Smooth muscle cell (in vitro differentiated cells): ENCODE data around the gene ANKRD22. TPM values are rescaled to one million over a fixed set of nuclear protein-coding genes. Genes with fewer than 3 reads are reported as not detected.

Experiments
- DNase-seq: peaks from one replicate; lab custom pipeline; 2025; ENCODE audit not compliant: unreplicated experiment; lab: John Stamatoyannopoulos, UW
- H2AFZ ChIP-seq: fragments of 200-600 bp; sonication (generic); 2 replicates; pipeline ENCODE4 v1.6.0; 2016; ENCODE audit warnings: antibody characterized with exemption, low read depth, mild to moderate bottlenecking
- H3F3A ChIP-seq: fragments of 200-600 bp; sonication (generic); 2 replicates; pipeline ENCODE4 v1.6.0; 2017; ENCODE audit warnings: antibody characterized with exemption, low read depth
- H3K27ac ChIP-seq: fragments of 200-600 bp; sonication (generic); 2 replicates; pipeline ENCODE4 v1.5.1; 2016; ENCODE audit warnings: low read depth, mild to moderate bottlenecking
- H3K27me3 ChIP-seq: fragments of 200-600 bp; sonication (generic); 2 replicates; pipeline ENCODE4 v1.6.1; 2016; ENCODE audit warnings: low read depth, mild to moderate bottlenecking
- H3K36me3 ChIP-seq: fragments of 200-600 bp; sonication (generic); 2 replicates; pipeline ENCODE4 v1.5.1; 2016; ENCODE audit warnings: low read depth
- H3K4me1 ChIP-seq: fragments of 200-600 bp; sonication (generic); 2 replicates; pipeline ENCODE4 v1.5.1; 2016; ENCODE audit warnings: low read depth
- H3K4me2 ChIP-seq: fragments of 200-600 bp; sonication (generic); 2 replicates; pipeline ENCODE4 v1.6.0; 2016; ENCODE audit warnings: mild to moderate bottlenecking
- H3K4me3 ChIP-seq: fragments of 200-600 bp; sonication (generic); 2 replicates; pipeline ENCODE4 v1.5.1; 2016; ENCODE audit warnings: mild to moderate bottlenecking
- H3K79me2 ChIP-seq: fragments of 200-600 bp; sonication (generic); 2 replicates; pipeline ENCODE4 v1.6.0; 2016; ENCODE audit warnings: low read depth, mild to moderate bottlenecking
- H3K9ac ChIP-seq: fragments of 200-600 bp; sonication (generic); 2 replicates; pipeline ENCODE4 v1.6.0; 2016; ENCODE audit warnings: low read depth
- H3K9me3 ChIP-seq: fragments of 200-600 bp; sonication (generic); replicated peaks from 2 replicates; pipeline ENCODE4 v1.5.1; 2016; ENCODE audit warnings: low read depth
- H4K20me1 ChIP-seq: fragments of 200-600 bp; sonication (generic); 2 replicates; pipeline ENCODE4 v1.6.0; 2016; ENCODE audit warnings: low read depth
- WGBS: methylation state at CpG from one replicate; pipeline ENCODE4 v1.1.7; 2016; ENCODE audit warnings: low lambda C conversion rate; 5-methylcytosine and 5-hydroxymethylcytosine counted together
- polyA plus RNA-seq: library from polyadenylated mRNA; unstranded; fragments of >200 nt; fragmentation: Nextera tagmentation; extraction: Ambion mirVana; gene quantifications from 2 replicates; pipeline ENCODE4 v1.2.1, GENCODE V29; 2016
- total RNA-seq: library from RNA; depleted of rRNA; stranded (reverse); fragments of >200 nt; gene quantifications from 2 replicates; pipeline ENCODE4 v1.2.3, GENCODE V29; 2014
- TF ChIP-seq, protein P1 (sequence below): fragments of 200-600 bp; sonication (generic); IDR thresholded peaks from 2 replicates; pipeline ENCODE4 v1.5.1; 2017; ENCODE audit warnings: borderline replicate concordance, mild to moderate bottlenecking, antibody characterized with exemption; ENCODE audit not compliant: insufficient read depth, poor library complexity, severe bottlenecking

ANKRD22 gene
- total RNA-seq (3.4 and 6.9 TPM in 2 replicates), polyA plus RNA-seq (1.9 and 2.3 TPM in 2 replicates)

GRCh38 chr10:88851706-88852105, at the start of gene ANKRD22:
TSS of gene ANKRD22 (minus strand) at chr10:88851844. CDS start at chr10:88851607, 237 bp downstream.
- no peaks in the 10 kb centered on the region for H3K79me2 ChIP-seq
- H3K4me2 ChIP-seq: peak within 1 kb of the TSS; percentile 15
- peak within 1 kb of the TSS; percentile 28 for H3K4me3 ChIP-seq
- peak within 1 kb of the TSS; percentile 7 for H2AFZ ChIP-seq
- no peak for DNase-seq
- H3K36me3 ChIP-seq: no peaks in the 10 kb centered on the region
- H4K20me1 ChIP-seq: no peaks in the 10 kb centered on the region
- H3K4me1 ChIP-seq: no peaks in the 10 kb centered on the region
- H3K9ac ChIP-seq: peak within 1 kb of the TSS; percentile 38
- peaks cover 4% of the 10 kb centered on the region for H3K27me3 ChIP-seq
- 37% methylated on average over 5 of the region's 5 CpGs for WGBS
- no peaks in the 10 kb centered on the region for H3F3A ChIP-seq
- peak within 1 kb of the TSS; percentile 71 for H3K27ac ChIP-seq
- TF ChIP-seq, protein P1, sequence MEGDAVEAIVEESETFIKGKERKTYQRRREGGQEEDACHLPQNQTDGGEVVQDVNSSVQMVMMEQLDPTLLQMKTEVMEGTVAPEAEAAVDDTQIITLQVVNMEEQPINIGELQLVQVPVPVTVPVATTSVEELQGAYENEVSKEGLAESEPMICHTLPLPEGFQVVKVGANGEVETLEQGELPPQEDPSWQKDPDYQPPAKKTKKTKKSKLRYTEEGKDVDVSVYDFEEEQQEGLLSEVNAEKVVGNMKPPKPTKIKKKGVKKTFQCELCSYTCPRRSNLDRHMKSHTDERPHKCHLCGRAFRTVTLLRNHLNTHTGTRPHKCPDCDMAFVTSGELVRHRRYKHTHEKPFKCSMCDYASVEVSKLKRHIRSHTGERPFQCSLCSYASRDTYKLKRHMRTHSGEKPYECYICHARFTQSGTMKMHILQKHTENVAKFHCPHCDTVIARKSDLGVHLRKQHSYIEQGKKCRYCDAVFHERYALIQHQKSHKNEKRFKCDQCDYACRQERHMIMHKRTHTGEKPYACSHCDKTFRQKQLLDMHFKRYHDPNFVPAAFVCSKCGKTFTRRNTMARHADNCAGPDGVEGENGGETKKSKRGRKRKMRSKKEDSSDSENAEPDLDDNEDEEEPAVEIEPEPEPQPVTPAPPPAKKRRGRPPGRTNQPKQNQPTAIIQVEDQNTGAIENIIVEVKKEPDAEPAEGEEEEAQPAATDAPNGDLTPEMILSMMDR: no peak
- no peaks in the 10 kb centered on the region for H3K9me3 ChIP-seq

DNA sequence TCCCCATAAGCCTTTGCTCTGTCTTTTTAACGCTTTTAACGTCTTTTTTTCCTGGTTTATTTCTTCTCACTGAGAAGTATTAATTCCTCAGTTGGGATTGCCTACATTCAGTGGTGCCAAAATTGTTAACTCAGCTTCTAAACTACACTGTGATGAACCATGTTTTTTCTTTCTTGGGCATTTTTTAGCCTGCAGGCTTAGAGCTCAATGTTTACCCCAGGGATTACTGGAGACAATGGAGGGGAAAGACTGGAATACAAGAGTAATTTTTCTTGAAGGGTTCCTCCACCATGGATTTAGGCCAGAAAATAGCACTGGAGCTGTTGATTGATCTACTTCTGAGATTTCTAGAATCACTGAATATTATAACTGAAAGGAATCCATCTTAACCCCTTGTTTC, 48.2 kb upstream of the ANKRD22 start:
- no peaks in the 10 kb centered on the region for H3K4me1 ChIP-seq

DNA sequence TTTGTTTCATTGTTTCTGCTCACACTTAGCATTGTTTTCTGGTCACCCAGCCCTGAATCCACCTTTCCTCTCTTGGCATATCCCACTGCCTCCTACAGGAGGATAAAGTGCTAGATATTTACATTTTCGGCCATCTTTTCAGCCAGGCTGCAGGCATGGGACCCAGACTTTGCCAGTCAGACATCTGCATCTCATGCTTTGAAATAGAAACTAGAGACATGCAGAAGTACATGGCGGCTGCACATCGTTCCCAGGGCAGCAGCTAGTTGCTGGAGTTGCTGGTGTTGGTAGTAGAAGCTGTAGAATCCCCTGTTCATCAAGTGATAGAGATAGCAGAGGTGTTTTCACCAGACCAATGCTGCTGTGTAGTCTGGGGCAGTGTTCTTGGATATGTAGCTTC, 47.1 kb upstream of the ANKRD22 start:
- Histone ChIP-seq H3K79me2 (no peaks in the 10 kb centered on the region), H3K4me1 (no peaks in the 10 kb centered on the region), H3K9me3 (no peaks in the 10 kb centered on the region), H3K36me3 (no peaks in the 10 kb centered on the region), H3K9ac (no peak overlapping the region), H3K27me3 (peaks cover 13% of the 10 kb centered on the region), H2AFZ (no peak overlapping the region), H3K4me3 (no peak overlapping the region), H3K4me2 (no peak overlapping the region), H4K20me1 (no peaks in the 10 kb centered on the region), H3F3A (no peaks in the 10 kb centered on the region), H3K27ac (no peak overlapping the region)
- no peak for DNase-seq
- 94% methylated on average over 3 of the region's 3 CpGs for WGBS
- TF ChIP-seq, protein P1: no peak

More for the DNA sequence above, 48.2 kb upstream of the ANKRD22 start:
- no peaks in the 10 kb centered on the region for H3K9me3 ChIP-seq
- H3K27ac ChIP-seq: no peak overlapping the region
- no peak overlapping the region for H3K4me3 ChIP-seq
- DNase-seq: no peak
- TF ChIP-seq, protein P1: no peak
- no peak overlapping the region for H3K4me2 ChIP-seq
- H3K36me3 ChIP-seq: no peaks in the 10 kb centered on the region
- no peak overlapping the region for H2AFZ ChIP-seq
- no peak overlapping the region for H3K9ac ChIP-seq
- no peaks in the 10 kb centered on the region for H3K79me2 ChIP-seq
- 88% methylated on average over 2 of the region's 2 CpGs for WGBS
- H4K20me1 ChIP-seq: no peaks in the 10 kb centered on the region
- no peaks in the 10 kb centered on the region for H3F3A ChIP-seq
- peaks cover 8% of the 10 kb centered on the region for H3K27me3 ChIP-seq
